ENCODE results near the gene PFKFB4. TPM values are rescaled to one million over a fixed set of nuclear protein-coding genes. Genes with fewer than 3 reads are reported as not detected.

PFKFB4 gene
- total RNA-seq, 1 donor from 2014 or later, result 19.9 TPM

GRCh38 chr3:48560648-48561018 lies 4.0 kb upstream of the PFKFB4 start:
- no peak for TF ChIP-seq CTCF (IDR thresholded peaks at IDR 0.05)
- no peaks in the 10 kb centered on the region for H3K36me3 Mint-ChIP-seq (ENCODE audit: low read depth)
- peak overlapping the region; percentile 89 for H3K27ac Mint-ChIP-seq (ENCODE audit: unreplicated experiment)
- no peaks in the 10 kb centered on the region for H3K27me3 Mint-ChIP-seq (ENCODE audit: low read depth)
- DNase-seq (ENCODE audit: low spot score), result no peak
- H3K9me3 Mint-ChIP-seq (ENCODE audit: low read depth), result no peaks in the 10 kb centered on the region
- peak overlapping the region; percentile 69 for H3K4me3 Mint-ChIP-seq (ENCODE audit: unreplicated experiment)
- H3K4me1 Mint-ChIP-seq (ENCODE audit: low read depth), result peaks cover 85% of the 10 kb centered on the region

GRCh38 chr3:48558493-48559134 lies 2.0 kb upstream of the PFKFB4 start:
- Mint-ChIP-seq H3K27ac (ENCODE audit: unreplicated experiment) (peak overlapping the region; percentile 42), H3K36me3 (ENCODE audit: low read depth) (no peaks in the 10 kb centered on the region), H3K4me3 (ENCODE audit: unreplicated experiment) (no peak overlapping the region), H3K9me3 (ENCODE audit: low read depth) (no peaks in the 10 kb centered on the region), H3K27me3 (ENCODE audit: low read depth) (no peaks in the 10 kb centered on the region), H3K4me1 (ENCODE audit: low read depth) (peaks cover 82% of the 10 kb centered on the region)
- no peak for DNase-seq (ENCODE audit: low spot score)
- TF ChIP-seq CTCF (IDR thresholded peaks at IDR 0.05), result peak; percentile 70

GRCh38 chr3:48555949-48556795 lies 431 bp downstream of the PFKFB4 start:
- H3K27me3 Mint-ChIP-seq (ENCODE audit: low read depth), result no peaks in the 10 kb centered on the region
- no peak for DNase-seq (ENCODE audit: low spot score)
- TF ChIP-seq CTCF (IDR thresholded peaks at IDR 0.05), result no peak
- peak overlapping the region; percentile 82 for H3K4me3 Mint-ChIP-seq (ENCODE audit: unreplicated experiment)
- H3K36me3 Mint-ChIP-seq (ENCODE audit: low read depth), result no peaks in the 10 kb centered on the region
- H3K9me3 Mint-ChIP-seq (ENCODE audit: low read depth), result no peaks in the 10 kb centered on the region
- H3K4me1 Mint-ChIP-seq (ENCODE audit: low read depth), result peaks cover 62% of the 10 kb centered on the region
- peak overlapping the region; percentile 90 for H3K27ac Mint-ChIP-seq (ENCODE audit: unreplicated experiment)

GRCh38 chr3:48555231-48555948 lies 1.2 kb downstream of the PFKFB4 start:
- Mint-ChIP-seq H3K4me1 (ENCODE audit: low read depth) (peaks cover 54% of the 10 kb centered on the region), H3K27ac (ENCODE audit: unreplicated experiment) (no peak overlapping the region), H3K36me3 (ENCODE audit: low read depth) (no peaks in the 10 kb centered on the region), H3K9me3 (ENCODE audit: low read depth) (no peaks in the 10 kb centered on the region), H3K4me3 (ENCODE audit: unreplicated experiment) (peak overlapping the region; percentile 82), H3K27me3 (ENCODE audit: low read depth) (no peaks in the 10 kb centered on the region)
- DNase-seq (ENCODE audit: low spot score), result no peak
- no peak for TF ChIP-seq CTCF (IDR thresholded peaks at IDR 0.05)
